IMR-90 (cell line): Measurements from ENCODE around the gene CD80.

Experiments used
- BHLHE40 ChIP-seq: fragments of 150-350 bp; IDR thresholded peaks from 2 replicates; pipeline ENCODE4 v1.6.1; 2016; ENCODE audit warnings: mild to moderate bottlenecking, low read depth, low read length
- CEBPB ChIP-seq: IDR thresholded peaks from 2 replicates; pipeline ENCODE4 v1.6.1; 2012; ENCODE audit warnings: low read depth, low read length, improper control_type of control experiment
- CTCF ChIP-seq: conservative IDR thresholded peaks from 2 replicates; pipeline ENCODE4 v1.5.1; 2012; ENCODE audit warnings: mild to moderate bottlenecking, low read depth, low read length, improper control_type of control experiment
- MAFK ChIP-seq: IDR thresholded peaks from 2 replicates; pipeline ENCODE4 v1.6.1; 2012; ENCODE audit warnings: low read depth, low read length, improper control_type of control experiment
- MAZ ChIP-seq: IDR thresholded peaks from 2 replicates; pipeline ENCODE4 v1.6.1; 2012; ENCODE audit warnings: low read depth, mild to moderate bottlenecking, low read length, improper control_type of control experiment, moderate library complexity, borderline replicate concordance
- MXI1 ChIP-seq: IDR thresholded peaks from 2 replicates; pipeline ENCODE4 v1.6.1; 2012; ENCODE audit warnings: low read depth, mild to moderate bottlenecking, low read length, moderate library complexity, borderline replicate concordance
- POLR2A ChIP-seq: IDR thresholded peaks from 2 replicates; pipeline ENCODE4 v1.6.1; 2012; ENCODE audit warnings: mild to moderate bottlenecking, low read depth, low read length
- RAD21 ChIP-seq: IDR thresholded peaks from 2 replicates; pipeline ENCODE4 v1.6.1; 2012; ENCODE audit warnings: low read length, improper control_type of control experiment
- RCOR1 ChIP-seq: IDR thresholded peaks from 2 replicates; pipeline ENCODE4 v1.6.1; 2012; ENCODE audit warnings: mild to moderate bottlenecking, low read length, improper control_type of control experiment; ENCODE audit not compliant: insufficient replicate concordance
- RFX5 ChIP-seq: IDR thresholded peaks from 2 replicates; pipeline ENCODE4 v1.8.0; 2012; ENCODE audit warnings: low read depth, mild to moderate bottlenecking, low read length, moderate library complexity
- SMC3 ChIP-seq: fragments of 150-350 bp; IDR thresholded peaks from 2 replicates; pipeline ENCODE4 v1.6.1; 2016; ENCODE audit warnings: low read depth, mild to moderate bottlenecking, antibody characterized with exemption, low read length, moderate library complexity
- USF2 ChIP-seq: fragments of 150-350 bp; IDR thresholded peaks from 2 replicates; pipeline ENCODE4 v1.6.1; 2017; ENCODE audit warnings: mild to moderate bottlenecking, antibody characterized with exemption, low read length, low read depth

- TF ChIP-seq CTCF (no peak), RAD21 (no peak), MXI1 (no peak), USF2 (no peak), MAZ (no peak), SMC3 (no peak), POLR2A (no peak), CEBPB (no peak), BHLHE40 (no peak), MAFK (no peak), RFX5 (no peak), RCOR1 (no peak)
Measured at GRCh38 chr3:119570229-119570628, 10.8 kb upstream of the CD80 start.
